H1 (cell line): Measurements from ENCODE around the gene SCARF1.

ENCODE experiments used
- CTCF ChIP-seq, 3 experiments: IDR thresholded peaks; 1 replicate in 2 of 3; 2 replicates in 1 of 3; pipeline versions ENCODE4 v1.5.1 to v1.6.1; 2011; ENCODE audit warnings: low read length in 3 of 3, mild to moderate bottlenecking in 3 of 3, inconsistent platforms in 2 of 3, low read depth in 1 of 3, moderate library complexity in 1 of 3; ENCODE audit not compliant: insufficient read depth in 1 of 3; ENCODE audit errors: control extremely low read depth in 1 of 3
- FOSL1 ChIP-seq: IDR thresholded peaks from 2 replicates; pipeline ENCODE4 v1.6.1; 2011; ENCODE audit warnings: mild to moderate bottlenecking, low read depth, low read length, moderate library complexity; ENCODE audit not compliant: insufficient read depth
- POLR2AphosphoS5 ChIP-seq: IDR thresholded peaks from 2 replicates; pipeline ENCODE4 v1.6.1; 2011; ENCODE audit warnings: low read depth, low read length

GRCh38 chr17:1593630-1593931, 52.0 kb downstream of the SCARF1 start:
- TF ChIP-seq POLR2AphosphoS5 (no peak), CTCF (IDR thresholded peaks at IDR 0.05; ENCODE audit: control extremely low read depth in 1 of 3, insufficient read depth in 1 of 3, low read depth in 1 of 3, low read length in 3 of 3) (no peak), FOSL1 (no peak)
